GM12891 (cell line): ENCODE measurements around the gene KDM5B.

Experiments used
- PAX5 ChIP-seq: IDR thresholded peaks from 2 replicates; pipeline ENCODE4 v1.6.1; 2011; ENCODE audit warnings: low read length, moderate library complexity, mild to moderate bottlenecking; ENCODE audit not compliant: insufficient read depth, severe bottlenecking
- POLR2A ChIP-seq: IDR thresholded peaks from 2 replicates; pipeline ENCODE4 v1.6.1; 2011; ENCODE audit warnings: low read depth, low read length, control low read depth
- POLR2AphosphoS5 ChIP-seq: IDR thresholded peaks from 2 replicates; pipeline ENCODE4 v1.6.1; 2011; ENCODE audit warnings: low read depth, low read length, control low read depth
- POU2F2 ChIP-seq: IDR thresholded peaks from 2 replicates; pipeline ENCODE4 v1.6.1; 2011; ENCODE audit warnings: low read depth, mild to moderate bottlenecking, control low read depth, low read length, moderate library complexity
- TAF1 ChIP-seq: IDR thresholded peaks from 2 replicates; pipeline ENCODE4 v1.6.1; 2011; ENCODE audit warnings: low read depth, low read length, control low read depth

DNA sequence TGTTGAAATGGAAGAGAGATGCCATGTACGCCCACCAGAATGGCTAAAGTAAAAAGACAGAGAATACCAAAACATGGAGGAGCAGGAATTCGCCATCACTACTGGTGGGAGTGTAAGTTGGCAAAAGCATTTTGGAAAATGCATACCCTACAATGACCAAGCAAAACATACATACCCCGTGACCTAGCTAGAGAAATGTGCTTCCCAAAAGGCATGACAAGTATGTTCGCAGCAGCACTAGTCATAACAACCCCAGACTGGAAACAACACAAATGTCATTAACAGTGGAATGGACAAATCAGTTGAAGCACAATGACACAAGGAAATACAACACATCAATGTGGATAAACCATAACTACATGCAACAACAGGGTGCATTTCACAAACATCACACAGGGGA lies 125.2 kb downstream of the KDM5B start:
- TF ChIP-seq POLR2A (no peak), TAF1 (no peak), POLR2AphosphoS5 (no peak), PAX5 (no peak), POU2F2 (no peak)
